ENCODE measurements around the gene CDH8.
A peak's percentile ranks its signal among the peaks of the same experiment; 100 is the strongest.
"Not testable (repeated sequence)": the region's sequence is repeated elsewhere in the genome, so short reads cannot be mapped to it uniquely, and the experiment has no call there.

CDH8 gene

DNA sequence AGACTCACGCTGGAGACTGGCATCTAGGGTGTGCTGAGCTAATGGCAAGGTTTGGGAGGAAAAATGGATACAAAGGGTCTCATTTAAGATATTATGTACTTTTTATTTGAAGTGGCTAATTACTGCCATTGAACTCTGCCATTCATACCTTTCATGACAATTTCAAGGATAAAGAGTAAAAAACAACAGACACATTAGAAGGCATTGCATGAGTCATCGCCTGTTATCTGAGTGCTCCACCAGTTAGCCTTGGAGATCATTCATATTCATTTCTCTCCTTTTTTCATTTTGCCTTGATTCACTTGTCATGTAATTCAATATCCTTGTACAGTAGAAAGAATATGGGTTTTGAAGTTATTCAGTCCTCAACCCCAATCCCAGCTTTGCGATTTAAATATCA lies 109.5 kb downstream of the CDH8 start:
- no peak for DNase-seq

DNA sequence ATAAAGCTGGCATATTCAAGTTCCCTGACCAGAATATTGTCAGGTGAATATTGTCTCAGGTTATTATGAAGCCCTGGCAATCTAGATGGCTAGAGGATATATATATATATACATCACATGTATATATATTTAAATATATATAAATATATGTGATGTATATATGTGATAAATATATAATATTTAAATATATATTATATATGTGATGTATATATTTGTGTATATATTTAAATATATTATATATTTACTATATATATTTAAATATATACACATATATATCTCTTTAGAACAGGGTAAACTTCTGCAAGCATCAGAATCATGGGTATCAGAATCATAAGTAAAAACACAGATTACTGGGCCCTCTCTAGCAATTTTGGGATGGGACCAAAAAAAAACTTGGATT lies 112.6 kb downstream of the CDH8 start:
- no peak for DNase-seq

DNA sequence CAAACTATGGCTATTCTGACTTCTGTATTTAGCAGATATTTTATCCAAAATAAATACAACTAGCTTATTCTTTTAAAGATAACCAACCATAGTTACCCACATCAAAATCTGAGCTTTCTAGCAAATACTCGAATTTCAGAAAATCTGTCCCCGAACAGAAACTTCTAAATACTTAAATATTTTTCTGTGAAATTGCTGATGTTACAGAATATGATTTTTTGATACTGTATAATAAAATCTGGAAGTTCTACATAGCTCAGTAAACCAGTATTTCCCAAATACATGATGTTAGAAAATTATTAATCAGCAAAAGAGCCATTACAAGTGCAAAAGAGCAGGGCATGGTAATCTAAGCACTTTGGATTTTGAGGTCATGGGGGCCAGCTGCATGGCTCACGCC lies 114.9 kb downstream of the CDH8 start:
- DNase-seq: no peak

DNA sequence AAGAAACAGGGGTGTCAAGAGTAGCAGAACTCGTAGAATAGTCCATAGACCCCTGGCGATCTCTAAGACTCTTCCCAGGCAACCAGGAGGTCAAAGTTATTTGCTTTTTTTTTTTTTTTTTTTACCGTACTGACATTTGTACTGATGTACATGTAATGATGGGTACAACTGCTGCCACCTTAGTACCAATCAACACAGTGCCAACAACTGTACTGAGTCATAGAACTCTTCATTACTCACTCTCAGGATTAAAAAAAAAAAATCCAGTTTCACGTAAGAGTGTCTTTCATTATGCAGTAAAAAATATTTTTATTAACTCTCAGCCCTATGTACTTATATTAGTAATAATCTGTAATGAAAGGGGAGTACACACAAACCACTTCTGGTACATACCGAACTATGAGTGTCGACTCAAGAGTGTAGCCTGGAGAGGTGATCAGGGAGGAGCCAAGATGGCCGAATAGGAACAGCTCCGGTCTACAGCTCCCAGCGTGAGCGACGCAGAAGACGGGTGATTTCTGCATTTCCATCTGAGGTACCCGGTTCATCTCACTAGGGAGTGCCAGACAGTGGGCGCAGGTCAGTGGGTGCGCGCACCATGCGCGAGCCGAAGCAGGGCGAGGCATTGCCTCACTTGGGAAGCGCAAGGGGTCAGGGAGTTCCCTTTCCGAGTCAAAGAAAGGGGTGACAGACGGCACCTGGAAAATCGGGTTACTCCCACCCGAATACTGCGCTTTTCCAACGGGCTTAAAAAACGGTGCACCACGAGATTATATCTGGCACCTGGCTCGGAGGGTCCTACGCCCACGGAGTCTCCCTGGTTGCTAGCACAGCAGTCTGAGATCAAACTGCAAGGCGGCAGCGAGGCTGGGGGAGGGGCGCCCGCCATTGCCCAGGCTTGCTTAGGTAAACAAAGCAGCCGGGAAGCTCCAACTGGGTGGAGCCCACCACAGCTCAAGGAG lies 118.1 kb downstream of the CDH8 start:
- DNase-seq: not testable (repeated sequence)

DNA sequence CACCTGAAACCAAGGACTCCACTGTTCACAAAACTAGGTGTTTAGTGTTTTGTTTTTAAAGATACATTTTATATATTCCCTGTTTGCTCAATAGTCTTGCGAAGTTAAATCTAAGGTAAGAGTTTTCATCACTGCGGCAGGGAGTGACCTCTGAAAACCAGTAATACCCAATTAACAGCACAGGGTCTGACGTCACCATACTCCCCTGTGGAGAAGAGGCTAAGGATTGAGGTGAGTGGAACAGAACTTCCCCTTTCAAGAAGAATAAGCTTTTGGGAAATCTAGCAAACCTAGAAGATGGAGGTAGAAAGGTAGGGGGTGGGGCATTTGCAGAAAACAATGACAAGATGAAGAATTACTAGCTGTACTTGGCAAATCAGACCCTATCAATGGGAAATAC lies 120.7 kb downstream of the CDH8 start:
- DNase-seq: no peak

DNA sequence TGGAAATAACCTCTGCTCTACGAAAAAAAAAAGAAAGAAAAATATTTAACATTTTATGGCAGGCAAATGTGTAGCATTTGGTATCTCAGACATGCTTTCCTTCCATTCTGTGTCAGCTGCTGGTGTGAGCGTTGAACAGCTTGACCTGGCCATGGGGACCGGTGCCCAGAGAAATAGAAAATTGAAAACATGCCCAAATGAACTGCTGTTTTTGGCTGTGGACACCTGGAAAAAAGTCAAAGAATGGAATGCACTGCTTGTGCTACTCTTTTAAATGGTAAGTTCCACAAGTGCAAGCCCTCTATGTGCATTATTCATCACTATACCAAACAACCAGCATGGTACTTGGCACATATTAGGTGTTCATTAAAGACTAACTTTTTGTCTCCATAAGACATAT lies 127.2 kb downstream of the CDH8 start:
- no peak for DNase-seq

DNA sequence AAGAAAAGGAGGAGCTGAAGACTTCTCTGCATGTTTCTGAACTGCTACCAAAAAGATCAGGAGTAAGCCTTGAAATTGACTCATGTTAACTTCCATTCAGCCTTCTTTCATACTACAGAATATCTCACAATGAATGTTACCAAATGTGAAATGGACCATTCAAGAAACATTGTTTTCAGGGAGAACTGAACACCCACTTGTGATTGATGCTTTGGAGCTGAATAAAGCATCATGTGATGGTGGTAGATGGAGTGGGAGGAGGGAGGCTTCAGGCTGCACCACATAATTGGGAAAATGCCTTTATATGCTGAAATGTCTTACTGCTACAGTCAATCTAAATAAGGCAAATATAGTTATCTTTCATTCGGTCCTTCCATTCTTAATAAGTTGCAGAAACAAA lies 127.8 kb downstream of the CDH8 start:
- no peak for DNase-seq

DNA sequence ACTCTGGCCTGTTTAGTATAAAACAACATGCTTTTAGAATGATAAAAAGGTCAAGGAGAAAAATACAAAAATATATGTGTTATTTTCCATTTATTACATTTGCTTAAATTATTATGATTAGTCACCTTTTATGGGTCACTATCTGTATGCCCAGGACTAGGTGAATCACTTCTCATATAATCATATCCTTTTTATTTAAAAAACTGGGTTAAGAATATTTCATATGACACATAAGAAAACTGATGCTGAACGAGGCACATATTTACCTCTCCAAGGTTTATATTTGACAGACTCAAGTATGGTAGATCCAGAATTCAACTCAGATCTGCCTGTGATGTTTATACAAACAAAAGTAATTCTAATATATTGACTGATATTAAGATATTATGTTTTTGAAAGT lies 134.5 kb downstream of the CDH8 start:
- no peak for DNase-seq

DNA sequence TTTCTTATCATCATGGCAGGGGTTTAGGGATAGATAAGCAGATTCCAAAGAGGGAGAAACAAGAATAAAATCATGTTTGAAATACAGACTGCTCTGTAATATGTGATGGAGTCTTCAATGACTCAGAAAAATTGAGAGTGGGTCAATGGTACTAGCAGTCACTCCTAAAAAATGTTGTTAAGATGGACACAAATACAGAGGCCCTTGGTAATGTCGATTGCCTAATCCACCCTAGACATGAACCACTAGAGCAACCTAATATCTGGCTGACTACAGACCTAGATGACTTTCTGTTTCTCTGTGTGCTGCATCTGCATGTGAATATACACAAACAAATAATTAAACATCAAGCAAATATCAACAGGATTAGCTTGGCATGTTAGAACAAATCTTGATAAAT lies 135.8 kb downstream of the CDH8 start:
- DNase-seq: no peak

DNA sequence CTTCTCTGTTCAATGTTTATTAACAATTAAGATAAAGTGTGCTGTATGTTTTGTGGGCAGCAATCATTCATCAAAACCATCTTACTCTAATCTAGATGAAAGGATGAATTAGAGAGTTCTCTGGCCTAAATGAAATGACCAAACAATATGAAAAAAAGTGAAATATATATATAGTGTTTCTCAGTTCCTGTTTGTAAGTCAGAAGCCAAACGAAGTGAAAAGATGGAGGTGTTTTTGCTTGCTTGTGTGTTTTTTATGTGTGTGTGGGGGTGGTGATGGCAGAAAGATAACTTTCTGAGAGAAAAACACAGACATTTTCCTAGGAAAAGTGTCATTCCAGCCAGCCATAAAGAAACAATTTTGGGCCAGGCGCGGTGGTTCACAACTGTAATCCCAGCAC lies 138.6 kb downstream of the CDH8 start:
- no peak for DNase-seq

DNA sequence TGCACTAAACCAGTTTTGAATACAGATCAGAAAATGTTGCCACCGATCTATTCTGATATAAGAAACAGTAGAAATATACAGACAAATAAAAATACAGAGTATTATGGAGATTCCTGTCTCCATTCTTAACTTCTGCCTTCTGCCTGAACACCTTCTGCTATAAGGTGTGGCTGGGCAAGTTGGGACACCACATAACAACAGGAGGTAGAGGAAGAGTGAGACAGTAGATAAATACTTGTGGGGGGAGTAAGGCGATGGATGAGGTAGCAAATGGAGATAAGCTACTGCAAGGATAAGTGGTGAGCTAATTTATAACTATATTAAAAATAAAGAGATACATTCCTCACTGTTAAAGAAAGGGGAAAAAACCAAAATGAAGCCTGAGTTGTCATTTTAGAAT lies 143.7 kb downstream of the CDH8 start:
- DNase-seq: no peak

DNA sequence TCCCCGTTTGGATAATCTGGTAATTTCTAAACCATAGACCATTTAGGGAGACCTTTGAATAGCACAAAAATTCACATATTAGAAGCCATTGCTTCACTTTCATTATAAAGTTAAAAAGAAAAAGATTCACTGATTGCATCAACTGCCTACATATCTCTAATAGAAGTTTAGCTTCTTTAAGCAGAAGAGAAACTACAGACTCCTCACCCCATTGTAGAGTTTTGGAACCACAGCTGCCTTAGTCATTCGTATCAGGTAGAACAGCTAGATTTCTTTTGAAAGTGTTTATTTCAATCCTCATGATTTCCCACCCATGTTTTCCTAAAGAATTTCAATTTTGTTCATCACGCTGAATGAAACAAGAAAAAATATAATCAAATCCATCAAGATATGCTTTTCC lies 144.8 kb downstream of the CDH8 start:
- DNase-seq: no peak

DNA sequence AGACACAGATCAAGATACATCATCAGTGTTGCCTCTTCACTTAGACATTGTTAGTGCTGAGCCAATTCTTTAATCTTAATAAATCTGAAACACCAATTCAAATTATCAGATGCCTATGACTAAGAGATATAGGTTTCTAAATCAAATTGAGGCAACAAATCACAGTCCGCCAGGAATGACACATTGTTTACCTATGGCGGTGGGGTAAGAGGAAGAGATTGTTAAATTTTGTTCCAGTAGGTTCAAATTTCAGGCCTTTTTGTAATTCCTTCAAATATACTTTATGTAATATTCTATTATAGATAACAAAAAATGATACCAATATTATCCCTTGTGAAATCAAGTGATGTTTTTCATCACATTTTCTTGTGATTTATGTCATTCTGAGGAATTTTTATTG lies 145.9 kb downstream of the CDH8 start:
- no peak for DNase-seq

DNA sequence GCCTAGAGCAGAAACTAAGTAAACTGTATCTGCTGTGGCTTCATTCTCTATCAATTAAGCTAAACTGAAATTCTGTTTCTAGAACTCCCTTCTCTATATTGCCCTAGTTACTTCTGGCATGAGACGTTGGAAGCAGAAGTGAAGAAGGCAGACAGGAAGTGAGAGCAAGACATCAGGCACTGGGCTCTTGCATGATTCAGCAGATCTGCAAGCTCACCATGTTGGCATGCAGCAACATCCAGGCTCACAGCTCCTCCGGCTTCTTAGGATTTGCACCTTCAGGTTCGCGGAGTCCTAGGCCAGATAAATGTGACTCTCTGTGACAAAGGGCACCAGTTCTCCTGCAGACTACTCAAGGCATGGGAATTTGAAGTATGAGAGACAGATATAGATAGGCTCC lies 148.3 kb downstream of the CDH8 start:
- DNase-seq: no peak

DNA sequence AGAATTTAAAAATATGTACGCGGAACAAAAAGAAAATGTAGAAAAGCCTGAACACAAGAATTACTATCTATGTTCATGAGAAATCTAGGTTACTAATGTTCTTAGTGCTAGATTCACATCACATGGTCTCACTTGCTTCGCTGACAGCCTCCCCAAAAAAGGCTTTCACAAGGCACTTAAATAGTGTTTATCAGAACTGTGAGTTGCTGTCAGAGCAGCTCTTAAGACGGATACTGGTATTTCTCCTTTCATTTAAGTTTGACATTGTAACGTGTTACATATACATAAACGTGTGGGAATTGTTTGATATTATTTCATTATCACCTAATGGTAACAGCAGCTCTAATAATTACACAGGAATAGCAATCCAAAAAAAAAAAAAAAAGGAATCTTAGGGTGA lies 150.9 kb downstream of the CDH8 start:
- no peak for DNase-seq

DNA sequence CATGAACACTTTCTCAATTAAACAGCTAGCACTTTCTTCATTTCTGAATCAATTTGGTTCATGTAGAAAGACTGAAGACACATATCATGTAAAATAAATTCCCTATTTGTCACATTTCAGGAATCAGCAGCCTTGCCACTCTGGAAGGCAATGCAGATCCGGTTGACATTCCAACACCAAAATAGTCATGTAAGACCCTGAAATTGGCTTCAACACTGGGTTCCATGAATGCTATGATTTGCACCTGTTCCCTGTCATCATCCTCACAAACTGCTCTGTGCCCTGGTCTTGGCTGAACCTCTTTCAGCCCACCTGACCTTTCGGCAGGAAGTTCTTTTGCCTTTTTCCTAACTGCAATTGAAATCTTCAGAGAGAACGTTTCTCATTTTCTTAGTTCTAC lies 156.9 kb downstream of the CDH8 start:
- DNase-seq: no peak

DNA sequence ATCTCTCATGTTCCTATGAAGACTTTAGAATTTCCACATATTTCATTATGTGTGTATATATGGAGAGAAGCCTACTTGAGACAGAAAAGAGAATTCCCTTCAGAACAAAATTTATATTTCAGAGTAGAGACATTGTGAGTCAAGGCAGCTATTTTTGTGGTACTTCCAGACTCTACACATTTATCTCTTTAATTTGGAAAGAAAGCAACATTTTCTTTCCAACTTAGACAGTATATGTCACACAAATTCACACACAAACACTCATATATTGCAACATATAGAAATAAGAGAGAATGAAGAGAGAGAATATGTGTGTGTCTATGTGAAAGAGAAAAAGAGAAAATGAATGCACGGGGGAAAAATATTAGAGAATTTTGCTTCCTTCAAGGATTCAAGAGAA lies 158.8 kb downstream of the CDH8 start:
- no peak for DNase-seq

DNA sequence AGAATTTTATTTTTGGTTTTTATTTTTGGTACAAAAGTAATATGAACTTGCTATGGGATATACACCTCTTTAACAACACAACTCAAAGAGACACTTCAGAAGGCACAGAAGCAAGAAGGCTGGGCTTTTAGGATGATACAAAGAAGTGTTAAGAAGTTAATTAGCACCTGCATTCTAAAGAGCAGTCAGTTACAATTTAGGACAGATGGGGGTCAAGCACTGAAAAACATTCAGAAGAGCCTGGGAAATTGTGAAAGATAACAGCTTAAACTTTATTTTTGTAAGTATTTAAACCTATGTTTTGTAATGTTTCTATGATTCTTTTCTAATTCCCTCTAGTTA lies 163.5 kb downstream of the CDH8 start:
- DNase-seq: no peak

DNA sequence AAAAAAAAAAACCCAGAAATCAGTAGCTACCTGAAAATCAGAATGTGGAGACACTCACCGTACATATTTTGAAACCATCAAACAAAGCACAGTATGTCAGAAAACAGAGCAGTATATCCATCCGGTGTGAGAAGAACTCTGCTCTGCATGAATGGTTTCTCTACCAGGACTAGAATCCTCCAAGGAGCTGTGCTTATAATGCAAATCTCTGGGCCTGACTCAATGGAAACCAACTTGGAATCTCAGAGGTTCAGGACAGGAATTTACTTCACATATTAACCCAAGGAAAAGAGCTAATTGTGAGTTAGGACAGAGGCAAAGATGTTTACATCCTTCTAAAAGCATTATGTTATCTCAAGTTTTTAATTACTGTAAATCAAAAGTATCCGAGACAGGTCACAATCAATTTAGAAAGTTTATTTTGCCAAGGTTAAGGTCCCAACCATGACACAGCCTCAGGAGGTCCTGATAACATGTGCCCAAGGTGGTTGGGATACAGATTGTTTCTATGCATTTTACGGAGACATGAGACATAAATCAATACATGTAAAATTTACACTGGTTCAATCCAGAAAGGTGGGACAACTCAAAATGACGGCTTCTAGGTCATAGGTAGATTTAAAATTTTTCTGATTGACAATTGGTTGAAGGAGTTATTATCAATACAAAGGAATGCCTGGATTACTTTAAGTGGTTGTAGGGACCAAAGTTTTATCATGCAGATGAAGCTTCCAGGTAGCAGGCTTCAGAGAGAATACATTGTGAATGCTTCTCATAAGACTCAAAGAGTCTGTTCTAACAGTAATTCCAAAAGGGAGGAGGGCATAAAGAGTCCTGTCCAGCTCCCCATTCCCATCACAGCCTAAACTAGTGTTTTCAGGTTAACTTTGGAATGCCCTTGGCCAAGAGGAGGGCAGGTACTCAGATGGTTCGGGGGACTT lies 164.1 kb downstream of the CDH8 start:
- DNase-seq: no peak

DNA sequence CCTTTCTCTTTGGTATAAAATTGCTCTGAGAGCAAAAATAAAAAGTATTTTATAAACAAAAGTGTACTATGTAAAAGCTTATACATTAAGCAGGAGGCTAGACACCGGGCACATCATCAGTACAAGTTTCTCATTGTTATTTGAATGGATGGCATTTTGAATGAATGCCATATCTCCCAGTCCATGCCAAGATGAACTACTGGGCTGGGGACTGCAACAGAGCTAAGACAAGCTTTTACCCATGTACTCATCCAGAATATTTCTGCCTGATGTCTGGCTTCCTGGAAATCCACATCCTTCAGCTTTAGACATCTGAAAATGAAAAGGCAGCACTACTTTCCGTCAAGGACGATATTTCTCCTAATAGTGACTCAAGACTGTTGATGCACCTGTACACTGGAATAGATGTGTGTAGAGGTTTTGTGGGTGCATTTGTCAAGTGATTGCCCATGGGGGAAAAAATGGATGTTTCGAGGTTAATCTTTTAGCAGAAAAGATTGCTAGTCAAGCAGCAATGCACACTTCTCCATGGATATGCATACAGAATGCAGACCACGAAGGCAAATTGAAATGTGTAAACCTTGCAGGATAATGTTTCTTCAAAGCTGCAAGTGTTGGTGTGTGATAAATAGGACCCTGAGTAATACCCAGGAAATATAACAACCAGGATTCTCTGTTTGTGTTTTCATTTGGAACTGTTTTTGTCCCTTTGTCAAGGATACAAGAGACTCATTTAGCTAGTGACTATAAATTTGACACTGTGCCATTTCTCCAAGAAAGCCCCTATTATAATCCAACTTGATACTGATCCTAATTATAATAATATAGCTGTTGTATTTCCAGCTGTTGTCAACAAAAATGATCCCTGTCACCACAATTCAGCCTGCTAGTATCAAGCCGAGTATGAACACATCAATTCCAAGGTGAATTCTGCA lies 173.8 kb downstream of the CDH8 start:
- no peak for DNase-seq

DNA sequence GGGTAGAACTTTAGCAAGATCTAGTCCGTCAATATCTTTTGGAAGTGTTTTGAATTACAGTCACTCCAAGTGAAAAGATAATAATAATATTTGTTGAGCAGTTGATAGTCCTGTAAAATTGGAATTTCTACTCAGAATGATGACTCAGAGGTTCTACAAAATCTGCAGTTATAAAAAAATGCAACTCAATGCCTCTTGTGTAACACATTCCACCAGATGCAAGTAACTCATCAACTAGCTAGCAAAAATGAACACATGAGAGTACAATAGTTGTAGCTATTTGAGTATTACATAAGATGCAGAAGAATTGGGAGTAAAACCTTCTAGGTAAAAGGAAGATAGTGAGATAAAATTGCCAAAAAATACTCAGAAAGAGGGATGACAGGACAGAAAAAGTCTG lies 177.2 kb downstream of the CDH8 start:
- no peak for DNase-seq

DNA sequence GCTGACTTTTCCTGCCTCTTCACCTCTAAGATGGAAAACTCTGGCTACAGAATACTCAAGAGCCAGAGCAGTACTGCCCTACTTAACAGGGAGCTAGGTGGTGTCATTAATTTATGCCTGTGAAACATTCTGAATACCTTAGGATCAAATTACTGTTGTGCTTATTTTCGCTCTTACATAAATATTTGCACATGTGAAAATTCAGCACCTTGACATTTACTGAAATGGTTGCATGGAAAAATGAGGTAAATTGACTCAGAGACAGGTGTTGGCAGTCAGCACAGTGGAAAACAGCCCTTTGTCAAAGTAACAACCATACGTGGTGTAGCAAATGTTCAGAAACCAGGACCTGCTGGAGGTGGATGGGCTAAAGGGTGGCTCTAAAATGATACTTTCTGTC lies 193.6 kb downstream of the CDH8 start:
- peak; percentile 67 for DNase-seq

DNA sequence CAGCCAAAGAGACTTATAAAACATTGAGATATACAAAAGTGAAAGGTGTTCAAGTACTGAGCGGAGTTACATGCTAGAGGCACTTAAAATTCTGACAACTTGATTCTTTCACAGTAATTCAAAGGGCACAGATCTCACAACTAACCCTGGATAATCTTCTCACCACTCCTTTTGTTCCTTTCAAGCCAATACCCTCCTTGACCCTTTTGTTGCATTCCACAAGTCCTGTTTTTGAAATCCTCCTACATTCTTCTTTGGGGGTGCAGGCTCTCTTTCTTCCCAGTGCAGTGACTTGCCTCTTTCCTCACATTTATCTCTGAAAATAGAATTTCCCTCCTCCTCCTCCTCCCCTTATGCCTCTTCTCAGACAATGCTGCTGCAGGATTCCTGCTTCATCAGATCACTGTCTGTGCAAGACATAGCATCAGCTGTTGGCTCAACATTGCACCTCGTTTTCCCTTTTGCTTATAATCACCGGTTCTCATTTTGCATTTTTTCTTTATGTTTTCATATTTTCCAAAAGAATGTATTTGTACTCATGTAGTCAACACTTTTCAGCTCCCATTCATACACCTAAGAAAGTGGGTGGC lies 199.3 kb downstream of the CDH8 start:
- no peak for DNase-seq
